SU-DHL-6 (cell line): ENCODE measurements around the gene SH3PXD2A.

Source experiments
- EZH2phosphoT487 ChIP-seq: fragments of 200-600 bp; sonication (generic), shearing (Covaris generic); conservative IDR thresholded peaks from 2 replicates; pipeline ENCODE4 v1.6.1; 2018; ENCODE audit warnings: mild to moderate bottlenecking, antibody characterized with exemption, low read length, moderate library complexity, mixed read lengths
- TF ChIP-seq, protein P1 (sequence below): fragments of 200-600 bp; sonication (generic); IDR thresholded peaks from one replicate; pipeline ENCODE4 v1.5.1; 2017; ENCODE audit warnings: antibody characterized with exemption, mild to moderate bottlenecking, low read length, moderate library complexity; ENCODE audit not compliant: insufficient read depth, poor library complexity, severe bottlenecking

DNA sequence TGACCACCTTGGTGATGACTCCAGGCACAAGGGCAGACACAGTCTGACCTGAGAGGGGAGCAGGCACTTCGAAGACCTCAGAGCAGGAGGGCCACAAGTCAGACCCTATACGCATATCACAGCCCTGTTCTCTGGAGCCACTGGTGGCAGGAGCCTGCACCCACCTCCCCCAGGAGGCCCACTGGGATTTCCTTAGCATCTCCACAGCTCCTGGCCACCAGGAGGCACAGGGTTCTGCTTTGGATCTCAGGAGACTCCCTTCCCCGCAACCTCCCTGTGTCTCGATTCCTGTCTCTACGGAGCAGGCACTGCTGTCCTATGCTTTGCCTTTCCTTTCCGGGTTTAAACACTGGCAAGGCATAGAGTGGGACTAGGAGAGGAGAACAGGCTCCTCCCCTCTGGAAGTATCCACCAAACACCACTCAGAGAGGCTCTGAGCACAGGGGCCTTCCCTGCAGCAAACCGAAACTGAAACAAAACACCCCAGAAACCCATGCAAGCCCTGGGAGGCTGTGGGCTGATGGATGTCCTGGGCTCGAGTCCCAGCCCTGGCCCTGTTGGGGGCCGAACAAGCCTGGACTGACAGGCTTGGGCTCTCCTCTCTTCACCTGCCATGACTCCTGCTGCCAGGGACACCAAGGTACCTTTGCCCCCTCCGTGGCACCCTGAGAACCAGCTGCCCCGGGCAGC is 195.6 kb downstream of the SH3PXD2A start:
- TF ChIP-seq, protein P1, sequence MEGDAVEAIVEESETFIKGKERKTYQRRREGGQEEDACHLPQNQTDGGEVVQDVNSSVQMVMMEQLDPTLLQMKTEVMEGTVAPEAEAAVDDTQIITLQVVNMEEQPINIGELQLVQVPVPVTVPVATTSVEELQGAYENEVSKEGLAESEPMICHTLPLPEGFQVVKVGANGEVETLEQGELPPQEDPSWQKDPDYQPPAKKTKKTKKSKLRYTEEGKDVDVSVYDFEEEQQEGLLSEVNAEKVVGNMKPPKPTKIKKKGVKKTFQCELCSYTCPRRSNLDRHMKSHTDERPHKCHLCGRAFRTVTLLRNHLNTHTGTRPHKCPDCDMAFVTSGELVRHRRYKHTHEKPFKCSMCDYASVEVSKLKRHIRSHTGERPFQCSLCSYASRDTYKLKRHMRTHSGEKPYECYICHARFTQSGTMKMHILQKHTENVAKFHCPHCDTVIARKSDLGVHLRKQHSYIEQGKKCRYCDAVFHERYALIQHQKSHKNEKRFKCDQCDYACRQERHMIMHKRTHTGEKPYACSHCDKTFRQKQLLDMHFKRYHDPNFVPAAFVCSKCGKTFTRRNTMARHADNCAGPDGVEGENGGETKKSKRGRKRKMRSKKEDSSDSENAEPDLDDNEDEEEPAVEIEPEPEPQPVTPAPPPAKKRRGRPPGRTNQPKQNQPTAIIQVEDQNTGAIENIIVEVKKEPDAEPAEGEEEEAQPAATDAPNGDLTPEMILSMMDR: no peak
- no peak for TF ChIP-seq EZH2phosphoT487
